Astrocyte (in vitro differentiated cells and primary cell): ENCODE results near the gene NME5.

Source experiments
- EZH2 ChIP-seq: IDR thresholded peaks from 2 replicates; pipeline ENCODE4 v1.6.1; 2012; ENCODE audit warnings: mild to moderate bottlenecking, low read length, inconsistent platforms; ENCODE audit not compliant: insufficient read depth
- TF ChIP-seq, protein P1 (sequence below): IDR thresholded peaks from 2 replicates; pipeline ENCODE4 v1.5.1; 2011; ENCODE audit warnings: low read depth, mild to moderate bottlenecking, inconsistent platforms, low read length, moderate library complexity; ENCODE audit not compliant: insufficient read depth

DNA sequence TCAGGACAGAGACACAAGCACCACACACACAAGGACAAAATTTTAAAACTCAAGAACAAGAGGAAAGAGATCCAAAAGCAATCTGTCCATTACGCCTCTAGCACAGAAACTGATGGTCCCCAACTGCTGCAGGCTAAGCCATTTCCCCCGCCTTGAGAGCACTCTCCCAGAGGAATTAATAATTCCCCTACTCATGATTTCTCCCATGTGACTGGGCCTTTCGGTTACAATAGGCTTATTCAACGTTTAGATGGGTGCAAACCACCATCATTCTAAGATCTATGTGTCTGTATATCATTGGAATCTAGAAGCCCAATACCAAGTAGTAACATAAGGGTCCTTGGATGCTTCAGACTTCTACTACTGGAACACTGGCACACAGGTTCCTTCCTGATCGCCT is 20.4 kb upstream of the NME5 start:
- TF ChIP-seq, protein P1, sequence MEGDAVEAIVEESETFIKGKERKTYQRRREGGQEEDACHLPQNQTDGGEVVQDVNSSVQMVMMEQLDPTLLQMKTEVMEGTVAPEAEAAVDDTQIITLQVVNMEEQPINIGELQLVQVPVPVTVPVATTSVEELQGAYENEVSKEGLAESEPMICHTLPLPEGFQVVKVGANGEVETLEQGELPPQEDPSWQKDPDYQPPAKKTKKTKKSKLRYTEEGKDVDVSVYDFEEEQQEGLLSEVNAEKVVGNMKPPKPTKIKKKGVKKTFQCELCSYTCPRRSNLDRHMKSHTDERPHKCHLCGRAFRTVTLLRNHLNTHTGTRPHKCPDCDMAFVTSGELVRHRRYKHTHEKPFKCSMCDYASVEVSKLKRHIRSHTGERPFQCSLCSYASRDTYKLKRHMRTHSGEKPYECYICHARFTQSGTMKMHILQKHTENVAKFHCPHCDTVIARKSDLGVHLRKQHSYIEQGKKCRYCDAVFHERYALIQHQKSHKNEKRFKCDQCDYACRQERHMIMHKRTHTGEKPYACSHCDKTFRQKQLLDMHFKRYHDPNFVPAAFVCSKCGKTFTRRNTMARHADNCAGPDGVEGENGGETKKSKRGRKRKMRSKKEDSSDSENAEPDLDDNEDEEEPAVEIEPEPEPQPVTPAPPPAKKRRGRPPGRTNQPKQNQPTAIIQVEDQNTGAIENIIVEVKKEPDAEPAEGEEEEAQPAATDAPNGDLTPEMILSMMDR = no peak
- no peak for TF ChIP-seq EZH2
